Peyer's patch (tissue), 4 donors: Measurements from ENCODE around the gene AIMP1.

Experiments
- CTCF ChIP-seq, 6 experiments: fragments of 450-650 bp in 4 of 6; fragments of 200-600 bp in 2 of 6; sonication (generic) in 1 of 6; IDR thresholded peaks; one replicate each; pipeline ENCODE4 v1.5.1; 2017 to 2019; ENCODE audit warnings: antibody characterized with exemption in 6 of 6, mild to moderate bottlenecking in 3 of 6, moderate library complexity in 1 of 6
- POLR2A ChIP-seq, 2 donors: fragments of 450-650 bp; IDR thresholded peaks; one replicate each; pipeline ENCODE4 v1.5.1; 2017; ENCODE audit warnings: antibody characterized with exemption in 2 of 2, mild to moderate bottlenecking in 2 of 2, moderate library complexity in 2 of 2

- TF ChIP-seq CTCF (IDR thresholded peaks at IDR 0.05) (no peak), POLR2A (IDR thresholded peaks at IDR 0.05) (no peak)
Observed at GRCh38 chr4:106344647-106344970, 28.3 kb downstream of the AIMP1 start.
